Neuronal stem cell (in vitro differentiated cells): Measurements from ENCODE around the gene DGAT2.

ENCODE experiments used
- DNase-seq: peaks from one replicate; pipeline ENCODE4 v3.0.0-alpha.2; 2013; ENCODE audit warnings: low spot score
- H2AFZ ChIP-seq: one replicate; pipeline ENCODE4 v1.6.1; 2013; ENCODE audit warnings: mild to moderate bottlenecking, low read length, inconsistent platforms
- H2AK5ac ChIP-seq: 2 replicates; pipeline ENCODE4 v1.6.1; 2013; ENCODE audit warnings: low read depth, mild to moderate bottlenecking, inconsistent platforms, low read length, moderate library complexity, mixed read lengths
- H2BK120ac ChIP-seq: 2 replicates; pipeline ENCODE4 v1.6.1; 2013; ENCODE audit warnings: low read depth, mild to moderate bottlenecking, inconsistent platforms, low read length, moderate library complexity, mixed read lengths
- H2BK12ac ChIP-seq: one replicate; pipeline ENCODE4 v1.6.1; 2013; ENCODE audit warnings: low read length, inconsistent platforms
- H2BK15ac ChIP-seq: 2 replicates; pipeline ENCODE4 v1.6.1; 2013; ENCODE audit warnings: mild to moderate bottlenecking, low read length, inconsistent platforms, mixed read lengths
- H2BK5ac ChIP-seq: one replicate; pipeline ENCODE4 v1.6.1; 2013; ENCODE audit warnings: inconsistent platforms, mild to moderate bottlenecking, low read length, moderate library complexity
- H3K14ac ChIP-seq: one replicate; pipeline ENCODE4 v1.6.1; 2013; ENCODE audit warnings: low read length, inconsistent platforms
- H3K18ac ChIP-seq: 2 replicates; pipeline ENCODE4 v1.6.1; 2013; ENCODE audit warnings: low read length, inconsistent platforms
- H3K23ac ChIP-seq: 2 replicates; pipeline ENCODE4 v1.6.1; 2013; ENCODE audit warnings: low read depth, mild to moderate bottlenecking, mixed read lengths, low read length, inconsistent platforms; ENCODE audit not compliant: poor library complexity
- H3K27ac ChIP-seq: replicated peaks from 3 replicates; pipeline ENCODE4 v1.5.1; 2013; ENCODE audit warnings: low read length, inconsistent platforms
- H3K27me3 ChIP-seq, 3 experiments: 2 replicates each; pipeline ENCODE4 v1.6.1; 2013; ENCODE audit warnings: low read length in 3 of 3, mild to moderate bottlenecking in 2 of 3, inconsistent platforms in 1 of 3, low read depth in 1 of 3, mixed read lengths in 1 of 3, moderate library complexity in 1 of 3; ENCODE audit not compliant: control insufficient read depth in 3 of 3, insufficient read depth in 3 of 3
- H3K36me3 ChIP-seq, 2 donors: replicated peaks in 1 of 2; 2 replicates each; pipeline ENCODE4 v1.6.1; 2013; ENCODE audit warnings: low read length in 2 of 2; ENCODE audit not compliant: control insufficient read depth in 2 of 2, insufficient read depth in 2 of 2
- H3K4ac ChIP-seq: 2 replicates; pipeline ENCODE4 v1.6.1; 2013; ENCODE audit warnings: inconsistent platforms, mild to moderate bottlenecking, low read length, moderate library complexity
- H3K4me1 ChIP-seq, 2 donors: 1 replicate in 1 of 2; 2 replicates in 1 of 2; pipeline ENCODE4 v1.6.1; 2013; ENCODE audit warnings: low read length in 2 of 2, low read depth in 1 of 2; ENCODE audit not compliant: control insufficient read depth in 2 of 2, insufficient read depth in 1 of 2
- H3K4me2 ChIP-seq: one replicate; pipeline ENCODE4 v1.6.1; 2013; ENCODE audit warnings: mild to moderate bottlenecking, low read length, inconsistent platforms; ENCODE audit not compliant: insufficient read depth, poor library complexity, severe bottlenecking
- H3K4me3 ChIP-seq, 2 donors: 2 replicates each; pipeline ENCODE4 v1.5.1; 2013; ENCODE audit warnings: low read length in 2 of 2, mild to moderate bottlenecking in 2 of 2, inconsistent platforms in 1 of 2, moderate library complexity in 1 of 2
- H3K79me1 ChIP-seq: one replicate; pipeline ENCODE4 v1.6.1; 2013; ENCODE audit warnings: low read depth, mild to moderate bottlenecking, inconsistent platforms, low read length, moderate library complexity
- H3K9ac ChIP-seq: one replicate; pipeline ENCODE4 v1.6.1; 2013; ENCODE audit warnings: mild to moderate bottlenecking, low read depth, low read length, inconsistent platforms; ENCODE audit not compliant: poor library complexity
- H3K9me3 ChIP-seq, 2 donors: replicated peaks in 1 of 2; 2 replicates each; pipeline versions ENCODE3 to v1.6.1; 2013; ENCODE audit warnings: low read length in 2 of 2, mild to moderate bottlenecking in 2 of 2, inconsistent platforms in 1 of 2, low read depth in 1 of 2, mixed read lengths in 1 of 2, moderate library complexity in 1 of 2; ENCODE audit not compliant: control insufficient read depth in 2 of 2, insufficient read depth in 1 of 2
- H4K8ac ChIP-seq: one replicate; pipeline ENCODE4 v1.6.1; 2013; ENCODE audit warnings: low read depth, mild to moderate bottlenecking, inconsistent platforms, low read length, moderate library complexity
- H4K91ac ChIP-seq: one replicate; pipeline ENCODE4 v1.6.1; 2013; ENCODE audit warnings: low read length, low read depth, mild to moderate bottlenecking, inconsistent platforms; ENCODE audit not compliant: poor library complexity
- WGBS, 2 donors: extraction: QIAGEN DNeasy Blood & Tissue Kit; methylation state at CpG; one replicate each; pipeline ENCODE4 v1.1.7; 2013; ENCODE audit warnings: missing lambda C conversion rate in 2 of 2, mixed read lengths in 1 of 2; ENCODE audit not compliant: insufficient read length in 2 of 2, insufficient replicate concordance in 1 of 2; ENCODE audit errors: extremely low coverage in 2 of 2; 5-methylcytosine and 5-hydroxymethylcytosine counted together

DGAT2 gene

DNA sequence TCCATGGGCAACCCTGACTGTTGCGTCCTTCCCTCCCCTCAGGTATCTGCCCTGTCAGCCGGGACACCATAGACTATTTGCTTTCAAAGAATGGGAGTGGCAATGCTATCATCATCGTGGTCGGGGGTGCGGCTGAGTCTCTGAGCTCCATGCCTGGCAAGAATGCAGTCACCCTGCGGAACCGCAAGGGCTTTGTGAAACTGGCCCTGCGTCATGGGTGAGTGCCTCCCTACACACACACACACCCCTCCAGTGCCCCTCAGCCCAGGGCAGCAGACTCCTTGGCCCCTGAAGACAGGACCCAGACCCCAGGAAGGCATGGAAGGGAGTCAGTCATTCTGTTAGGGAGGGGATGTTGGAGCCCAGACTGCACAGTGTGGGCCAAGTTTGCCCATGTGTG lies 28.5 kb downstream of the DGAT2 start:
- Histone ChIP-seq H3K4me1 (no peaks in the 10 kb centered on the region), H2BK12ac (peak overlapping the region; percentile 18), H2BK5ac (no peak overlapping the region), H3K27ac (no peak overlapping the region), H2BK15ac (peak overlapping the region; percentile 65), H3K9ac (peak overlapping the region; percentile 9), H2BK120ac (no peak overlapping the region), H3K79me1 (no peaks in the 10 kb centered on the region), H3K4me3 (no peak overlapping the region), H3K4ac (no peak overlapping the region), H2AFZ (no peak overlapping the region), H3K4me2 (no peak overlapping the region), H3K14ac (peak overlapping the region; percentile 42), H3K9me3 (no peaks in the 10 kb centered on the region), H2AK5ac (no peak overlapping the region), H4K91ac (no peak overlapping the region), H3K23ac (peak overlapping the region; percentile 31), H4K8ac (no peak overlapping the region), H3K36me3 (no peaks in the 10 kb centered on the region), H3K27me3 (peaks cover 0 to 19% (median 0%) of the 10 kb centered on the region in 3 experiments), H3K18ac (peak overlapping the region; percentile 45)
- DNase-seq = no peak
- no CpG with 5 or more reads among the region's 8 CpGs for WGBS, 2 donors

DNA sequence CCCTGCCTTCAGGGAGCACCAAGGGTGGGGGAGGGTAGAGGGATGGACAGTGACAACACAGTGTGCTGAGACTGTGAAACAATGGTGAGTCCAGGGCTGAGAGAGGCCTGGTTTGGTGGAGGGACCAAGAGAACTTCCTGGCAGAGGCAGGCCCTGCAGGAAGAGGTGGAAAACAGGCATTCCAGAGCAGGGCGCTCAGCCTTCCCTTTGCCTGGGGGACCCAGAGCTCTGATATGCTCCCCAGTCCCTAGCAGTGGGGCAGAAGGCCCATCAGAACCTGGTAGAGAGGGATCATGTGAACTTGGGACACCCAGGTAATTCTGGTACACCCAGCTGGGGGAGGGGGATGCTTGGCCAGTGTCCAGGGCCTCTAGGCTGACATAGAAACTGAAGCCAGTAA lies 29.2 kb downstream of the DGAT2 start:
- Histone ChIP-seq H3K4ac (no peak overlapping the region), H3K27me3 (peaks cover 0 to 20% (median 0%) of the 10 kb centered on the region in 3 experiments), H3K23ac (no peak overlapping the region), H3K4me2 (no peak overlapping the region), H2AFZ (no peak overlapping the region), H3K36me3 (no peaks in the 10 kb centered on the region), H3K4me3 (no peak overlapping the region), H3K9ac (peak overlapping the region; percentile 38), H2AK5ac (no peak overlapping the region), H2BK12ac (peak overlapping the region; percentile 18), H3K79me1 (no peaks in the 10 kb centered on the region), H3K14ac (peak overlapping the region; percentile 42), H3K9me3 (no peaks in the 10 kb centered on the region), H4K8ac (no peak overlapping the region), H3K18ac (peak overlapping the region; percentile 56), H3K4me1 (no peaks in the 10 kb centered on the region), H4K91ac (no peak overlapping the region), H2BK5ac (no peak overlapping the region), H2BK15ac (no peak overlapping the region), H2BK120ac (no peak overlapping the region), H3K27ac (no peak overlapping the region)
- no CpG with 5 or more reads among the region's 1 CpG for WGBS, 2 donors
- DNase-seq = no peak

DNA sequence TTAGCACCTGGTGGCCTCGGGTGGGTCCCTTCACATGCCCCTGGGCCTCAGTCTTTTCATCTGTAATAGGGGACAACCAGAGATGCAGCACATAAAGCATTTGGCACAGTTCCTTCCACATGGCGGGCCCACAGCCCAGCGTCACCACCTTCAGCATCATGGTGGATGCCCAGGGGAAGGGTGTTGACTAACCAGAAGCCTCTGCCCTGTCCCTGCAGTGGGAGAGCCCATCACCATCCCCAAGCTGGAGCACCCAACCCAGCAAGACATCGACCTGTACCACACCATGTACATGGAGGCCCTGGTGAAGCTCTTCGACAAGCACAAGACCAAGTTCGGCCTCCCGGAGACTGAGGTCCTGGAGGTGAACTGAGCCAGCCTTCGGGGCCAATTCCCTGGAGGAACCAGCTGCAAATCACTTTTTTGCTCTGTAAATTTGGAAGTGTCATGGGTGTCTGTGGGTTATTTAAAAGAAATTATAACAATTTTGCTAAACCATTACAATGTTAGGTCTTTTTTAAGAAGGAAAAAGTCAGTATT lies 31.6 kb downstream of the DGAT2 start:
- Histone ChIP-seq H3K4me1 (no peaks in the 10 kb centered on the region), H2BK12ac (no peak overlapping the region), H2AK5ac (no peak overlapping the region), H3K9ac (no peak overlapping the region), H3K4ac (no peak overlapping the region), H3K27ac (no peak overlapping the region), H3K23ac (no peak overlapping the region), H4K91ac (no peak overlapping the region), H3K4me3 (no peak overlapping the region), H3K9me3 (no peaks in the 10 kb centered on the region), H3K18ac (peak overlapping the region; percentile 45), H3K4me2 (no peak overlapping the region), H4K8ac (no peak overlapping the region), H3K27me3 (peaks cover 0 to 10% (median 0%) of the 10 kb centered on the region in 3 experiments), H3K14ac (no peak overlapping the region), H3K79me1 (no peaks in the 10 kb centered on the region), H2AFZ (no peak overlapping the region), H2BK5ac (no peak overlapping the region), H2BK120ac (no peak overlapping the region), H2BK15ac (no peak overlapping the region), H3K36me3 (no peaks in the 10 kb centered on the region)
- no peak for DNase-seq
- no CpG with 5 or more reads among the region's 8 CpGs for WGBS, 2 donors

DNA sequence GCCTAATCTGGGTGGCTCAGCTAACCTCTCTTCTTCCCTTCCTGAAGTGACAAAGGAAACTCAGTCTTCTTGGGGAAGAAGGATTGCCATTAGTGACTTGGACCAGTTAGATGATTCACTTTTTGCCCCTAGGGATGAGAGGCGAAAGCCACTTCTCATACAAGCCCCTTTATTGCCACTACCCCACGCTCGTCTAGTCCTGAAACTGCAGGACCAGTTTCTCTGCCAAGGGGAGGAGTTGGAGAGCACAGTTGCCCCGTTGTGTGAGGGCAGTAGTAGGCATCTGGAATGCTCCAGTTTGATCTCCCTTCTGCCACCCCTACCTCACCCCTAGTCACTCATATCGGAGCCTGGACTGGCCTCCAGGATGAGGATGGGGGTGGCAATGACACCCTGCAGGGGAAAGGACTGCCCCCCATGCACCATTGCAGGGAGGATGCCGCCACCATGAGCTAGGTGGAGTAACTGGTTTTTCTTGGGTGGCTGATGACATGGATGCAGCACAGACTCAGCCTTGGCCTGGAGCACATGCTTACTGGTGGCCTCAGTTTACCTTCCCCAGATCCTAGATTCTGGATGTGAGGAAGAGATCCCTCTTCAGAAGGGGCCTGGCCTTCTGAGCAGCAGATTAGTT lies 32.3 kb downstream of the DGAT2 start:
- Histone ChIP-seq H3K9ac (no peak overlapping the region), H2BK120ac (no peak overlapping the region), H3K18ac (peak overlapping the region; percentile 40), H2BK5ac (no peak overlapping the region), H3K27ac (no peak overlapping the region), H3K79me1 (no peaks in the 10 kb centered on the region), H2AFZ (no peak overlapping the region), H3K27me3 (peaks cover 0 to 10% (median 0%) of the 10 kb centered on the region in 3 experiments), H4K8ac (no peak overlapping the region), H4K91ac (no peak overlapping the region), H2BK12ac (no peak overlapping the region), H3K36me3 (no peaks in the 10 kb centered on the region), H3K14ac (no peak overlapping the region), H3K23ac (peak overlapping the region; percentile 62), H2AK5ac (peak overlapping the region; percentile 27), H3K4ac (peak overlapping the region; percentile 15), H3K9me3 (no peaks in the 10 kb centered on the region), H2BK15ac (peak overlapping the region; percentile 64), H3K4me3 (no peak overlapping the region), H3K4me2 (no peak overlapping the region), H3K4me1 (no peaks in the 10 kb centered on the region)
- no CpG with 5 or more reads among the region's 6 CpGs for WGBS, 2 donors
- DNase-seq = no peak
